GM19193 (cell line): ENCODE data around the gene SLC19A1.

Experiments
- POLR2A ChIP-seq: IDR thresholded peaks from 4 replicates; pipeline ENCODE4 v1.6.1; 2011; ENCODE audit not compliant: insufficient read depth, insufficient read length; ENCODE audit errors: extremely low read depth

The SLC19A1 gene

GRCh38 chr21:45493401-45494001, 48.7 kb downstream of the SLC19A1 start:
- TF ChIP-seq POLR2A, result no peak

DNA sequence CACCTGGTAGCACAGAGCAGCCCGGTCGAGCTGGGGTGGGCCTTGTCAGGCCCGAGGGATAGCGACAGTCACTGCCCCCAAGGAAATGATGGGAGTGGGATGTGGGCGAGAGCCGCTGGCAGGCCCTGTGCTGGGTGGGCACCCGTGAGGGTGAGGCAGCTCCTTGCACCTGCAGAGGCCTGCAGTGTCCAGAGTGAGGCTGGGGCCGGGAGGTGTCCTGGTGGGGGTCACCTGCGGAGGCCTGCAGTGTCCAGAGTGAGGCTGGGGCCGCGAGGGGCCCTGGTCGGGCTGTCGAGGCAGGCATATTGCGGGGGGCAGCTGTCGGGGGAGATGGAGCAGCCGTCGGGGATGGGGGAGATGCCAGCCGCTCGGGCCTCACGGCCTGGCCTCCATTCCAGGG, 49.5 kb downstream of the SLC19A1 start:
- no peak for TF ChIP-seq POLR2A

- TF ChIP-seq POLR2A, result no peak
Measured at GRCh38 chr21:45491623-45492022, 50.6 kb downstream of the SLC19A1 start.

DNA sequence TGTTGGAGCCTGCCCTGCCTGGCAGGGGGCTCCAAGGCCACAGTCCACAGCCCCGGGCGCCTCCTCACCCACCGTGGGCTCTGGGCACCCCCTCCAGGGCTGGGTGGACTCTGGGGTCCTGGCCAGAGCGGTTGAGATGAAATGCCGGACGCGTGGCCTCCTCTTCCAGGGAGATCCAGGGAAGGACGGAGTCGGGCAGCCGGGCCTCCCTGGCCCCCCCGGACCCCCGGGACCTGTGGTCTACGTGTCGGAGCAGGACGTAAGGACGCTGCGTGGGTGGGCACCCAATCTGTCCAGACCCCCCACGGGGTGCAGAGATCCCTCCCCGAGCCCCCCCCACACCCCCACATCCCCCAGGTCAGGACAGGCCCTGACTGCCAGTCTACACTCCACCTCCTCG, 51.2 kb downstream of the SLC19A1 start:
- no peak for TF ChIP-seq POLR2A

- no peak for TF ChIP-seq POLR2A
Measured at GRCh38 chr21:45490049-45490731, 52.0 kb downstream of the SLC19A1 start.

DNA sequence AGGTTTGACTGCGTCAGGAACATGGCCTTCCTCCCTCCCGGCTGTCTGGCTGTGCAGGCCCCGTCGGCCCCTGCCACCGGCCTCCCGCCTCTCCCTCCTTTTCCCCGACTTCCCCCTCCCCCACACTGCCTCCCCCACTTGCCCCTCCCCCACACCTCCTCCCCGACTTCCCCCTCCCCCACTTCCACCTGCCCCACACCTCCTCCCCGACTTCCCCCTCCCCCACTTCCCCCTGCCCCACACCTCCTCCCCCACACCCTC, 52.6 kb downstream of the SLC19A1 start:
- no peak for TF ChIP-seq POLR2A

GRCh38 chr21:45488931-45489721, 53.1 kb downstream of the SLC19A1 start:
- TF ChIP-seq POLR2A, result no peak

DNA sequence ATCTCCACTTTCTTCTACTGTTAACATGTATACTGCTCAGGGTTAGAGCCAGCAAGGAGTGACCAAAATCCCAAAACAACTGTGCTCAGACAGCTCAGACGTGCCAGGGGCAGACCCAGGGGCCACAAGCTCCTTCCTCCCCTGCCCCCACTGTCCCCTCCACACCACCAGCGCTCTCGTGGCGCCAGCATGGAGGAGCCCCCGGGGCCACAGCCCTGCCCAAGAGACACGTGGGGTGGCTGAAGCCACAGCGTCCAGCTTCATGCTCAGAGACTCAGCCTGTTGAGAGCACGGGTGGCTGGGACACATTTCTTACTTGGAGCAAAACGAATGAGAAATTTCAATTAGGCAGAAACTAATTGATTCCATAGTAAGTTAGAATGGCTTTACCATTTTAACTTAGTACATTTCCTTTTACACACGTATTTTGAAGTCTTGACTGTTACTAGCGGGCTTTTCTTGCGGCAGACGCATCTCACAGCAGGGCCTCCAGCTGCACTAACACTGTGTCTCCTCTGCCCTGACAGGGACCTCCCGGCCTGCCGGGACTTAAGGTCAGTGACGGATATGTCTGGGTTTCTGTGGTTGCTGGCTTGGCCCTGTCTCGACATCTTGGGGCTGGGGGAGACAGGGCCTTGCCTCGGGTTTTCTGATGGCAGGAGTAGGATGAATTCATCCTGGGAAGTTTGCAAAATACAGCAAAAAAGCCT, 54.2 kb downstream of the SLC19A1 start:
- TF ChIP-seq POLR2A, result no peak

DNA sequence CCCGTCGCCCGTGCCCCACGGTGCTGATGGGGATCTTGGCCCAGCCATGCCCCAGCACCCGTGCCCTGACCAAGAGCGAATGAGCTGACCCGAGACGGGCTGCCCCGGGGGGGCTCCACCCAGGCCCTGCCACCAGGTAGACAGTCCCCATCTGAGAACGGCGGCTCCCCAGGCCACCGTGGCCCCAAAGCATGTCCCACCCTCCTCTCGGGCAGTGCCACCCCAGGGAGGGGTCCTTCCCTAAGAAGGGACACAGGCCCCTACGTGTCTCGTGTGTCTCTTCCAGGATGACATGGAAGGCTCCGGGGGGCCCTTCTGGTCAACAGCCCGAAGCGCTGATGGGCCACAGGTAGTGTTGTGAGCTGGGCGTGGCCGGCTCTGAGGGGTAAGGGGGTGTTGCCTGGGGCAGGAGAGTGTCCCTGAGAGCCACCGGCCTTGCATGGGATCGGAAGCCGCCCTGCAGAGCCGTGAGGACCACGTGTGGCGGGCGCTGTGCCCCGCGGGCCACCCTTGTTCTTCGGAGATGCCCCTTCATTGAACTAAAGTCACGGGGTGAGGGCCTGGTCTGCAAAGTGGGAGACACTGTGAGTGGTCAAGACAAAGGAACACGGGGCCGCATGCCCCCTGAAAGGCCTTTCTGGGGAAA, 55.0 kb downstream of the SLC19A1 start:
- no peak for TF ChIP-seq POLR2A

- no peak for TF ChIP-seq POLR2A
Measured at GRCh38 chr21:45486443-45487160, 55.6 kb downstream of the SLC19A1 start.

GRCh38 chr21:45485686-45486442, 56.4 kb downstream of the SLC19A1 start:
- TF ChIP-seq POLR2A, result no peak

GRCh38 chr21:45484318-45484717, 57.9 kb downstream of the SLC19A1 start:
- TF ChIP-seq POLR2A, result no peak

DNA sequence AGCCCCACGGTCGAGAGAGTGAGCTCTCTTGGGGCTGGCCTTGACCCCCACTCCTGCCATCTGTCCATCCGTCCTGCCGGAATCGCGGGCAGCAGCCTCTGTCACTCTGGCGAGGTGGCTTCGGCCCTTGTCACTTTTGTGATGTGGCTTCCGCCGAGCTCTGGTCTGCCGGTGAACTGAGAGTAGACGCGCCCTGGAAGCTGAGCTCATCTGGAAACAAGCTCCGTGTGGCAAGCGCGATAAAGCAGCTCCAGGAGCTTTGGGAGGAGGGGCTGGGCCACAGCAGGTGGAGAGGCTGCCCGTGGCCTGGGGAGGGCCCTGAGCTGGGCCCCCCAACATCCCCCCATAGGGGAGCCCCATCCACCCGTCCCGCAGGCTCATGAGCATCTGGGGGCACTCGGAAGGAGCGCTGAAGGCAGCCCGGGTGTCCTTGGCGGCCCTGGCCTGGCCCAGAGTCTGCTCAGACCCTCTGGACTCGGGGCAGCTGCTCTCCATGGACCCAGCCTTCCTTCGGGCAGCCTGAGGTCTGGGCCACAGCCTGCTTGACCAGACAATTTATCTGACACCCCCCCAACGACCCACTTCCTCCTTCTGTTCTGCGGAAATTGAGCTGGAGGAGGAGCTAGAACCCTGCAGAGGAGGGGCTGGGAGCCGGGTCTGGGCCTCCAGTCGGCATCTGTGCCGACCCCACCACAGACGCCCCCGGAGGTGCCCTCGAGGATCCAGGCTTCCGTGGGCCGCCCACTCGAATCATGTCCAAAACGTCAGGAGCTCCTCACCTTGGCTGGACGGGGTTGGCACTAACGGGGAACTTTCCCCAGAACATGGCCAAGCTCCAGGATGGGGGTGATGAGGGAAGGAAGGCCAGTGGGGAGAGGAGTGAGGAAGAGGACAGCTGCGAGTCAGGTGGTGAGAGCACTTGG, 59.1 kb downstream of the SLC19A1 start:
- no peak for TF ChIP-seq POLR2A
